Chondrocyte (in vitro differentiated cells): ENCODE results near the gene RNF186. TPM values are rescaled to one million over a fixed set of nuclear protein-coding genes. Genes with fewer than 3 reads are reported as not detected.

Experiments used
- total RNA-seq: library from RNA; stranded (reverse); gene quantifications from 3 replicates; pipeline ENCODE4 v1.2.1, GENCODE V29; 2021

RNF186 gene
- total RNA-seq, 1 donor from 2014 or later: not detected

Other genes with a start within 250 kb of the RNF186 start
- gene NBL1, start 171.0 kb downstream of the RNF186 start, total RNA-seq: 158 to 249 TPM (median 159 TPM) in 3 replicates
- not detected in 3 replicates for gene HTR6, start 150.4 kb downstream of the RNF186 start, total RNA-seq
- gene TMCO4, start 15.4 kb downstream of the RNF186 start, total RNA-seq: 8.0 to 10.0 TPM (median 8.3 TPM) in 3 replicates
- 6.4 to 9.3 TPM (median 6.5 TPM) in 3 replicates for gene OTUD3, start 67.1 kb upstream of the RNF186 start, total RNA-seq
- not detected in 3 replicates for gene PLA2G2E, start 108.3 kb upstream of the RNF186 start, total RNA-seq
- gene PLA2G2A, start 164.3 kb upstream of the RNF186 start, total RNA-seq: not detected in 3 replicates